ENCODE results near the gene CDH3. TPM values are rescaled to one million over a fixed set of nuclear protein-coding genes. Genes with fewer than 3 reads are reported as not detected.

Gene CDH3
- total and polyA plus RNA-seq, 8 donors: 0.30 to 5.2 (median 1.2) TPM

- Histone ChIP-seq H3K36me3 (no peaks in the 10 kb centered on the region), H3K27ac (no peak overlapping the region), H3K9me3 (no peaks in the 10 kb centered on the region), H3K4me1 (no peaks in the 10 kb centered on the region), H3K4me3 (no peak overlapping the region), H3K27me3 (no peaks in the 10 kb centered on the region)
- FAIRE-seq (peak; percentile 13), DNase-seq (no peak), ATAC-seq (no peak)
- 47 to 52% methylated on average over 8 of the region's 8 CpGs for WGBS, 2 donors
- intact Hi-C loops (cut with DNase I): no loop called here
- no peak for TF ChIP-seq CTCF (IDR thresholded peaks at IDR 0.05)
These were observed 14.6 kb downstream of the CDH3 start for GRCh38 chr16:68659412-68660358.

GRCh38 chr16:68660359-68660795 lies 15.3 kb downstream of the CDH3 start:
- Histone ChIP-seq H3K36me3 (no peaks in the 10 kb centered on the region), H3K4me3 (no peak overlapping the region), H3K4me1 (no peaks in the 10 kb centered on the region), H3K27ac (no peak overlapping the region), H3K9me3 (no peaks in the 10 kb centered on the region), H3K27me3 (no peaks in the 10 kb centered on the region)
- no peak for TF ChIP-seq CTCF (IDR thresholded peaks at IDR 0.05)
- no peak for DNase-seq
- intact Hi-C loops (cut with DNase I): no loop called here
- FAIRE-seq: no peak
- no peak for ATAC-seq
- WGBS, 2 donors: 64 to 72% methylated on average over 6 of the region's 6 CpGs

GRCh38 chr16:68662035-68662434 lies 16.9 kb downstream of the CDH3 start:
- WGBS, 2 donors: 70 to 78% methylated on average over 1 of the region's 1 CpG
- TF ChIP-seq CTCF (IDR thresholded peaks at IDR 0.05): no peak
- Histone ChIP-seq H3K27me3 (no peaks in the 10 kb centered on the region), H3K27ac (no peak overlapping the region), H3K4me3 (no peak overlapping the region), H3K36me3 (no peaks in the 10 kb centered on the region), H3K4me1 (no peaks in the 10 kb centered on the region), H3K9me3 (no peaks in the 10 kb centered on the region)
- no peak for FAIRE-seq
- no peak for ATAC-seq
- DNase-seq: no peak
- intact Hi-C loops (cut with DNase I): no loop called here

GRCh38 chr16:68664297-68664696 lies 19.2 kb downstream of the CDH3 start:
- Histone ChIP-seq H3K4me1 (no peaks in the 10 kb centered on the region), H3K27ac (no peak overlapping the region), H3K36me3 (no peaks in the 10 kb centered on the region), H3K9me3 (no peaks in the 10 kb centered on the region), H3K4me3 (no peak overlapping the region), H3K27me3 (no peaks in the 10 kb centered on the region)
- no peak for DNase-seq
- 81 to 86% methylated on average over 2 of the region's 2 CpGs for WGBS, 2 donors
- ATAC-seq: no peak
- FAIRE-seq: no peak
- intact Hi-C loops (cut with DNase I): no loop called here
- TF ChIP-seq CTCF (IDR thresholded peaks at IDR 0.05): no peak

- FAIRE-seq (no peak), ATAC-seq (no peak), DNase-seq (no peak)
- TF ChIP-seq CTCF (IDR thresholded peaks at IDR 0.05): no peak
- Histone ChIP-seq H3K36me3 (no peaks in the 10 kb centered on the region), H3K4me3 (no peak overlapping the region), H3K27me3 (no peaks in the 10 kb centered on the region), H3K27ac (no peak overlapping the region), H3K4me1 (no peaks in the 10 kb centered on the region), H3K9me3 (no peaks in the 10 kb centered on the region)
- 82 to 88% methylated on average over 5 of the region's 5 CpGs for WGBS, 2 donors
- intact Hi-C loops (cut with DNase I): no loop called here
These were observed 20.4 kb downstream of the CDH3 start for GRCh38 chr16:68665501-68665900.
